IMR-90 (cell line): Measurements from ENCODE around the gene RAC3. TPM values are rescaled to one million over a fixed set of nuclear protein-coding genes. Genes with fewer than 3 reads are reported as not detected.

ENCODE experiments used
- ATAC-seq: fragments of 200-7000 bp; cut with Tn5 transposase; 2 replicates; pipeline ENCODE4 v1.9.1; 2020; ENCODE audit warnings: low read depth, mild to moderate bottlenecking, moderate library complexity
- BruUV-seq: library from RNA; stranded (reverse); fragments of 400-500 nt; replicated peaks from 2 replicates; lab custom pipeline; 2021; lab: Mats Ljungman, UMichigan
- CTCF ChIA-PET: fragments of 300-600 bp; formaldehyde crosslinking; extraction: SDS; loops from one replicate; lab custom pipeline; 2021; ENCODE audit warnings: antibody characterized with exemption; lab: Yijun Ruan, JAX
- POLR2A ChIA-PET: fragments of 300-600 bp; sonication (Branson Sonifier 250); formaldehyde crosslinking; loops from one replicate; lab custom pipeline; 2022; ENCODE audit warnings: antibody characterized with exemption; ENCODE audit not compliant: unreplicated experiment; lab: Charles Lee
- DNase-seq: peaks from one replicate; pipeline ENCODE4 v3.0.0; 2013
- H2AFZ ChIP-seq: replicated peaks from 2 replicates; pipeline ENCODE3; 2013; ENCODE audit warnings: low read length, mild to moderate bottlenecking; ENCODE audit not compliant: poor library complexity
- H2AK5ac ChIP-seq: 2 replicates; pipeline ENCODE4 v1.6.1; 2013; ENCODE audit warnings: low read depth, low read length, inconsistent platforms
- H2AK9ac ChIP-seq: replicated peaks from 2 replicates; pipeline ENCODE3; 2013; ENCODE audit warnings: mild to moderate bottlenecking, low read depth, low read length, moderate library complexity; ENCODE audit not compliant: poor library complexity
- H2BK120ac ChIP-seq: 2 replicates; pipeline ENCODE4 v1.6.1; 2013; ENCODE audit warnings: low read depth, low read length, inconsistent platforms
- H2BK15ac ChIP-seq: 3 replicates; pipeline ENCODE4 v1.6.1; 2013; ENCODE audit warnings: low read depth, low read length, inconsistent platforms
- H2BK20ac ChIP-seq: 2 replicates; pipeline ENCODE4 v1.6.1; 2013; ENCODE audit warnings: low read depth, mild to moderate bottlenecking, inconsistent platforms, low read length, moderate library complexity
- H2BK5ac ChIP-seq: 2 replicates; pipeline ENCODE4 v1.6.1; 2013; ENCODE audit warnings: mild to moderate bottlenecking, low read depth, low read length, inconsistent platforms; ENCODE audit not compliant: poor library complexity, severe bottlenecking
- H3K14ac ChIP-seq: replicated peaks from 2 replicates; pipeline ENCODE4 v1.6.1; 2013; ENCODE audit warnings: low read depth, low read length, inconsistent platforms
- H3K18ac ChIP-seq: 2 replicates; pipeline ENCODE4 v1.6.1; 2013; ENCODE audit warnings: low read depth, low read length, control low read depth
- H3K23ac ChIP-seq: 2 replicates; pipeline ENCODE4 v1.6.1; 2013; ENCODE audit warnings: low read depth, low read length, inconsistent platforms
- H3K27ac ChIP-seq: 2 replicates; pipeline ENCODE4 v1.5.1; 2013; ENCODE audit warnings: mild to moderate bottlenecking, control low read depth, low read length; ENCODE audit not compliant: insufficient read depth
- H3K27me3 ChIP-seq: 2 replicates; pipeline ENCODE4 v1.6.1; 2013; ENCODE audit warnings: low read length; ENCODE audit not compliant: control insufficient read depth, insufficient read depth
- H3K36me3 ChIP-seq: 2 replicates; pipeline ENCODE4 v1.6.1; 2013; ENCODE audit warnings: low read length, mixed read lengths; ENCODE audit not compliant: control insufficient read depth, insufficient read depth
- H3K4ac ChIP-seq: 2 replicates; pipeline ENCODE4 v1.6.1; 2013; ENCODE audit warnings: low read depth, low read length, inconsistent platforms
- H3K4me1 ChIP-seq: 2 replicates; pipeline ENCODE4 v1.6.1; 2013; ENCODE audit warnings: low read length, mixed read lengths; ENCODE audit not compliant: control insufficient read depth, insufficient read depth
- H3K4me2 ChIP-seq: 2 replicates; pipeline ENCODE4 v1.6.1; 2013; ENCODE audit warnings: low read depth, mild to moderate bottlenecking, control low read depth, low read length, moderate library complexity
- H3K4me3 ChIP-seq: 2 replicates; pipeline ENCODE4 v1.5.1; 2013; ENCODE audit warnings: low read depth, mild to moderate bottlenecking, control low read depth, low read length, moderate library complexity; ENCODE audit not compliant: insufficient read depth
- H3K56ac ChIP-seq: 2 replicates; pipeline ENCODE4 v1.6.1; 2013; ENCODE audit warnings: low read length, inconsistent platforms; ENCODE audit not compliant: insufficient read depth; ENCODE audit errors: extremely low read depth
- H3K79me1 ChIP-seq, 2 experiments: 2 replicates each; pipeline ENCODE4 v1.6.1; 2013; ENCODE audit warnings: low read length in 2 of 2, inconsistent platforms in 1 of 2, low read depth in 1 of 2
- H3K9ac ChIP-seq: 2 replicates; pipeline ENCODE4 v1.6.1; 2013; ENCODE audit warnings: low read depth, low read length, control low read depth
- H3K9me1 ChIP-seq: 2 replicates; pipeline ENCODE4 v1.6.1; 2013; ENCODE audit warnings: low read length, inconsistent platforms; ENCODE audit not compliant: insufficient read depth
- H3K9me3 ChIP-seq: 2 replicates; pipeline ENCODE4 v1.6.1; 2013; ENCODE audit warnings: low read length; ENCODE audit not compliant: control insufficient read depth, insufficient read depth
- H4K20me1 ChIP-seq: 2 replicates; pipeline ENCODE4 v1.6.1; 2013; ENCODE audit warnings: low read length, inconsistent platforms; ENCODE audit not compliant: insufficient read depth
- H4K5ac ChIP-seq: 2 replicates; pipeline ENCODE4 v1.6.1; 2013; ENCODE audit warnings: mild to moderate bottlenecking, low read depth, low read length, control low read depth
- H4K8ac ChIP-seq, 2 experiments: 2 replicates each; pipeline ENCODE4 v1.6.1; 2013; ENCODE audit warnings: low read depth in 2 of 2, low read length in 2 of 2, control low read depth in 1 of 2, inconsistent platforms in 1 of 2
- H4K91ac ChIP-seq: 2 replicates; pipeline ENCODE4 v1.6.1; 2013; ENCODE audit warnings: low read depth, low read length, inconsistent platforms; ENCODE audit not compliant: insufficient read depth
- MAFK ChIP-seq: IDR thresholded peaks from 2 replicates; pipeline ENCODE4 v1.6.1; 2012; ENCODE audit warnings: low read depth, low read length, improper control_type of control experiment
- MXI1 ChIP-seq: IDR thresholded peaks from 2 replicates; pipeline ENCODE4 v1.6.1; 2012; ENCODE audit warnings: low read depth, mild to moderate bottlenecking, low read length, moderate library complexity, borderline replicate concordance
- NFE2L2 ChIP-seq: fragments of 150-350 bp; IDR thresholded peaks from 2 replicates; pipeline ENCODE4 v1.6.1; 2016; ENCODE audit warnings: low read depth, mild to moderate bottlenecking, low read length
- RAD21 ChIP-seq: IDR thresholded peaks from 2 replicates; pipeline ENCODE4 v1.6.1; 2012; ENCODE audit warnings: low read length, improper control_type of control experiment
- RCOR1 ChIP-seq: IDR thresholded peaks from 2 replicates; pipeline ENCODE4 v1.6.1; 2012; ENCODE audit warnings: mild to moderate bottlenecking, low read length, improper control_type of control experiment; ENCODE audit not compliant: insufficient replicate concordance
- RFX5 ChIP-seq: IDR thresholded peaks from 2 replicates; pipeline ENCODE4 v1.8.0; 2012; ENCODE audit warnings: low read depth, mild to moderate bottlenecking, low read length, moderate library complexity
- WGBS, 2 experiments: methylation state at CpG; one replicate each; pipeline versions ENCODE4 v1.1.5 to v1.1.7; 2013; ENCODE audit warnings: missing lambda C conversion rate in 2 of 2; ENCODE audit not compliant: insufficient read length in 1 of 2; ENCODE audit errors: extremely low coverage in 2 of 2; 5-methylcytosine and 5-hydroxymethylcytosine counted together
- dilution Hi-C: fragments of 300-500 bp; cut with HindIII; formaldehyde crosslinking; loops from one replicate; pipeline ENCODE4 v1.14.3; 2018; ENCODE audit warnings: low sequenced_read_pairs; ENCODE audit not compliant: unreplicated experiment
- in situ Hi-C: fragments of 300-500 bp; cut with MboI; formaldehyde crosslinking; loops from 3 replicates; pipeline ENCODE4 v1.14.3; 2019; ENCODE audit warnings: low sequenced_read_pairs, inconsistent platforms, mixed read lengths
- intact Hi-C: fragments of 100-400 bp; cut with micrococcal nuclease; formaldehyde crosslinking; loops from 2 replicates; pipeline ENCODE4 v1.10.0; 2022
- polyA plus RNA-seq, 3 experiments: library from polyadenylated mRNA; depleted of rRNA; stranded (reverse); fragments of >200 nt; gene quantifications; 2 replicates each; pipeline ENCODE4 v1.2.3, GENCODE V29; 2012; ENCODE audit warnings: low replicate concordance in 1 of 3
- total RNA-seq: library from RNA; depleted of rRNA; stranded (reverse); fragments of >200 nt; gene quantifications from 2 replicates; pipeline ENCODE4 v1.2.3, GENCODE V29; 2012
- TF ChIP-seq, protein P1 (sequence below): conservative IDR thresholded peaks from 2 replicates; pipeline ENCODE4 v1.5.1; 2012; ENCODE audit warnings: mild to moderate bottlenecking, low read depth, low read length, improper control_type of control experiment

The RAC3 gene
- total and polyA plus RNA-seq, 2 of the 4 experiments (the other 2 are of a cell fraction), result 5.7 to 23.4 TPM

DNA sequence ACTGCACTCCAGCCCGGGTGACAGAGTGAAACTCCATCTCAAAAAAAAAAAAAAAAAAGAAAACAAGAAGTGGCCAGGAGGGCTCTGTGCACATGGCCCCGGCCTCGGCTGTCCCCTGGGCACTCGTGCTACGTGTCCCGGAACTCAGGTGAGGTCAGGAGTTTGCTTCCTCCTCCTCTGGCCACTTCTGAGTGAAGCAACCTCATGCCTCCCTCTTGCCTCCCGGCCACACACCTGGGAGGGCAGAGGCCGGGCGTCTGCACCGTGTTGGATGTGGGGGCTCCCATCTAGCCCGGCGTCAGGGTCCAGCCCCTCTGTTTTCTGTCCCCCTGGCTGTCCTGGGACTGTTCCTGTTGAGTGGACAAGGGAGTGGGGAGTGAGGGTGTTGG is 31.9 kb upstream of the RAC3 start:
- no peak for TF ChIP-seq MXI1
- no peak for TF ChIP-seq MAFK
- TF ChIP-seq RCOR1, result no peak
- no peak for TF ChIP-seq RAD21
- no peak for TF ChIP-seq NFE2L2
- TF ChIP-seq, protein P1, sequence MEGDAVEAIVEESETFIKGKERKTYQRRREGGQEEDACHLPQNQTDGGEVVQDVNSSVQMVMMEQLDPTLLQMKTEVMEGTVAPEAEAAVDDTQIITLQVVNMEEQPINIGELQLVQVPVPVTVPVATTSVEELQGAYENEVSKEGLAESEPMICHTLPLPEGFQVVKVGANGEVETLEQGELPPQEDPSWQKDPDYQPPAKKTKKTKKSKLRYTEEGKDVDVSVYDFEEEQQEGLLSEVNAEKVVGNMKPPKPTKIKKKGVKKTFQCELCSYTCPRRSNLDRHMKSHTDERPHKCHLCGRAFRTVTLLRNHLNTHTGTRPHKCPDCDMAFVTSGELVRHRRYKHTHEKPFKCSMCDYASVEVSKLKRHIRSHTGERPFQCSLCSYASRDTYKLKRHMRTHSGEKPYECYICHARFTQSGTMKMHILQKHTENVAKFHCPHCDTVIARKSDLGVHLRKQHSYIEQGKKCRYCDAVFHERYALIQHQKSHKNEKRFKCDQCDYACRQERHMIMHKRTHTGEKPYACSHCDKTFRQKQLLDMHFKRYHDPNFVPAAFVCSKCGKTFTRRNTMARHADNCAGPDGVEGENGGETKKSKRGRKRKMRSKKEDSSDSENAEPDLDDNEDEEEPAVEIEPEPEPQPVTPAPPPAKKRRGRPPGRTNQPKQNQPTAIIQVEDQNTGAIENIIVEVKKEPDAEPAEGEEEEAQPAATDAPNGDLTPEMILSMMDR, result no peak
- no peak for TF ChIP-seq RFX5
- H3K4me2 ChIP-seq, result no peak overlapping the region
- H2BK120ac ChIP-seq, result no peak overlapping the region
- BruUV-seq, result no TSS peak
- no peak overlapping the region for H4K8ac ChIP-seq
- no peak overlapping the region for H3K27ac ChIP-seq
- H4K5ac ChIP-seq, result no peak overlapping the region
- WGBS, 2 experiments, result no CpG with 5 or more reads among the region's 12 CpGs
- no peak overlapping the region for H2BK20ac ChIP-seq
- no peak overlapping the region for H2AFZ ChIP-seq
- no peak overlapping the region for H3K4me3 ChIP-seq
- no peak overlapping the region for H3K23ac ChIP-seq
- H3K79me1 ChIP-seq, result peaks cover 8 to 18% of the 10 kb centered on the region in 2 experiments; a peak in 2 of 4 replicates
- H4K20me1 ChIP-seq, result peaks cover 3% of the 10 kb centered on the region; the same call in 1 of the 2 replicates
- DNase-seq (no peak), ATAC-seq (no peak)
- dilution Hi-C loops, result no loop called here
- H4K91ac ChIP-seq, result no peak overlapping the region
- peaks cover 14% of the 10 kb centered on the region for H3K4me1 ChIP-seq
- no peak overlapping the region for H2AK5ac ChIP-seq
- in situ Hi-C loops, result no loop called here
- no peak overlapping the region for H2BK15ac ChIP-seq
- no peak overlapping the region for H2BK5ac ChIP-seq
- no peak overlapping the region for H3K9ac ChIP-seq
- H3K36me3 ChIP-seq, result peaks cover 6% of the 10 kb centered on the region; the same call in 1 of the 2 replicates
- intact Hi-C loops, result no loop called here
- H3K18ac ChIP-seq, result no peak overlapping the region
- no peak overlapping the region for H3K4ac ChIP-seq
- no peak overlapping the region for H3K14ac ChIP-seq
- H3K9me1 ChIP-seq, result peaks cover 9% of the 10 kb centered on the region; the same call in 1 of the 2 replicates
- ChIA-PET CTCF (no interaction called here), POLR2A (no interaction called here)
- no peaks in the 10 kb centered on the region for H3K27me3 ChIP-seq
- H3K9me3 ChIP-seq, result no peaks in the 10 kb centered on the region
- no peak overlapping the region for H2AK9ac ChIP-seq
- no peak overlapping the region for H3K56ac ChIP-seq
